PC-3 (cell line): ENCODE data around the gene TMEM259. TPM values are rescaled to one million over a fixed set of nuclear protein-coding genes. Genes with fewer than 3 reads are reported as not detected.

Experiments
- ATAC-seq: fragments of 200-7000 bp; cut with Tn5 transposase; 2 replicates; pipeline ENCODE4 v1.9.1; 2020; ENCODE audit warnings: mild to moderate bottlenecking, moderate library complexity
- BruUV-seq: library from RNA; stranded (reverse); fragments of 400-500 nt; replicated peaks from 2 replicates; lab custom pipeline; 2021; lab: Mats Ljungman, UMichigan
- CTCF ChIA-PET: fragments of 300-600 bp; sonication (Branson Sonifier 250); formaldehyde crosslinking; loops from one replicate; lab custom pipeline; 2022; ENCODE audit warnings: antibody characterized with exemption; lab: Charles Lee
- POLR2A ChIA-PET: fragments of 300-600 bp; sonication (Branson Sonifier 250); formaldehyde crosslinking; loops from one replicate; lab custom pipeline; 2022; ENCODE audit warnings: antibody characterized with exemption; ENCODE audit not compliant: unreplicated experiment; lab: Charles Lee
- DNase-seq: peaks from one replicate; pipeline ENCODE4 v3.0.0-alpha.2; 2015
- H2AFZ ChIP-seq: fragments of 300-600 bp; sonication (generic); 2 replicates; pipeline ENCODE4 v1.6.0; 2016; ENCODE audit warnings: antibody characterized with exemption, low read length
- H3F3A ChIP-seq: fragments of 300-600 bp; sonication (generic); one replicate; pipeline ENCODE4 v1.6.0; 2017; ENCODE audit warnings: antibody characterized with exemption, low read length, control low read depth, mild to moderate bottlenecking; ENCODE audit not compliant: unreplicated experiment
- H3K27ac ChIP-seq: fragments of 300-600 bp; sonication (generic); 2 replicates; pipeline ENCODE4 v1.5.1; 2016; ENCODE audit warnings: mild to moderate bottlenecking, low read length
- H3K27me3 ChIP-seq: fragments of 300-600 bp; sonication (generic); 2 replicates; pipeline ENCODE4 v1.6.1; 2016; ENCODE audit warnings: low read length, mixed read lengths
- H3K36me3 ChIP-seq: fragments of 300-600 bp; sonication (generic); 2 replicates; pipeline ENCODE4 v1.6.1; 2016; ENCODE audit warnings: low read depth, mixed run types, low read length, mixed read lengths
- H3K4me1 ChIP-seq: fragments of 300-600 bp; sonication (generic); 2 replicates; pipeline ENCODE4 v1.5.1; 2016; ENCODE audit warnings: low read length; ENCODE audit not compliant: insufficient read depth
- H3K4me2 ChIP-seq: fragments of 300-600 bp; sonication (generic); 2 replicates; pipeline ENCODE4 v1.6.0; 2016; ENCODE audit warnings: low read length
- H3K4me3 ChIP-seq: fragments of 300-600 bp; sonication (generic); 2 replicates; pipeline ENCODE4 v1.5.1; 2016; ENCODE audit warnings: mild to moderate bottlenecking, low read length, mixed read lengths
- H3K79me2 ChIP-seq: fragments of 300-600 bp; sonication (generic); 2 replicates; pipeline ENCODE4 v1.6.1; 2017; ENCODE audit warnings: low read length, mixed read lengths
- H3K9ac ChIP-seq: fragments of 300-600 bp; sonication (generic); 2 replicates; pipeline ENCODE4 v1.6.0; 2016; ENCODE audit warnings: mild to moderate bottlenecking, low read length
- H3K9me2 ChIP-seq: fragments of 300-600 bp; sonication (generic); replicated peaks from 2 replicates; pipeline ENCODE4 v1.6.1; 2016; ENCODE audit warnings: mixed run types, low read length, mixed read lengths
- H3K9me3 ChIP-seq: fragments of 300-600 bp; sonication (generic); 2 replicates; pipeline ENCODE4 v1.6.1; 2016; ENCODE audit warnings: low read length, mixed read lengths
- H4K20me1 ChIP-seq: fragments of 300-600 bp; sonication (generic); 2 replicates; pipeline ENCODE4 v1.6.1; 2016; ENCODE audit warnings: low read length, mixed read lengths
- EZH2 ChIP-seq: fragments of 300-600 bp; sonication (generic); IDR thresholded peaks from one replicate; pipeline ENCODE4 v1.6.1; 2017; ENCODE audit warnings: antibody characterized with exemption, mild to moderate bottlenecking, low read length; ENCODE audit not compliant: unreplicated experiment
- EZH2phosphoT487 ChIP-seq: fragments of 300-600 bp; sonication (generic); IDR thresholded peaks from 2 replicates; pipeline ENCODE4 v1.6.1; 2018; ENCODE audit warnings: mild to moderate bottlenecking, antibody characterized with exemption, low read length, borderline replicate concordance
- intact Hi-C: fragments of 100-400 bp; cut with micrococcal nuclease; formaldehyde crosslinking; loops from 2 replicates; pipeline ENCODE4 v1.9.0; 2023
- total RNA-seq: library from RNA; depleted of rRNA; stranded (reverse); fragments of >200 nt; gene quantifications from 2 replicates; pipeline ENCODE4 v1.2.3, GENCODE V29; 2014
- TF ChIP-seq, protein P1 (sequence below): fragments of 300-600 bp; sonication (generic); conservative IDR thresholded peaks from 2 replicates; pipeline ENCODE4 v1.5.1; 2017; ENCODE audit warnings: antibody characterized with exemption, low read depth, mild to moderate bottlenecking, low read length

The TMEM259 gene
- total RNA-seq, 1 experiment from 2014 or later, result 136 TPM

DNA sequence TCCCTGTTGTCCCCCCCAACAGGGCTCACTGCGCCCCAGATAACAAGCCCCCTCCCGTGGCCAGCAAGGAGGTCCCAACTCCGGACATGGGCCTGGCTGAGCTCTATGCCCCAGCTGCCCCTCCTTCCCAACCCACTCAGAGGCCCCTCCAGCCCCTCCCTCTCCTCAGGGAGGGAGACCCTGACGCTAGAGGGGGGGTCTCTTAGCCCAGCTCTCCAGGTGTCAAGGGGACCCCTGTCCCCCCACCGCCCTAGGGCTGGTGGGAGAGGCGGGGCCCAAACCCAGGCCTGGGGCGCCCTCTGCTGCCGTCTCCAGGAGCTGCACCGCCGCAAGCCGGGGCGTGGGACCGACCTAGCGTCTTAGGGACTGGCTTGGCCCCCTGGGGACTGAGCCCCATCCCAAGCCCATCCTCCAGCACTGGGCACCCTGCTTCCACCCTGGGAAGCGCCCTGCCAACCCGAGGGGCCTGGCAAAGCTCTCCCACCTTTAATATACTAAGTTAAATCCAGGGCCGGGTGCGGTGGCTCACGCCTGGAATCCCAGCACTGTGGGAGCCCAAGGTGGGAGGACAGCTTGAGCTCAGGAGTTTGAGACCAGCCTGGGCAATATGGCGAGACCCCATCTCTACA, 19.3 kb downstream of the TMEM259 start:
- H3K4me3 ChIP-seq, result no peak overlapping the region
- no peaks in the 10 kb centered on the region for H3K9me2 ChIP-seq
- H3K9ac ChIP-seq, result no peak overlapping the region
- no peaks in the 10 kb centered on the region for H3K9me3 ChIP-seq
- H3K79me2 ChIP-seq, result no peaks in the 10 kb centered on the region
- BruUV-seq, result no TSS peak
- H3K27me3 ChIP-seq, result no peaks in the 10 kb centered on the region
- ATAC-seq (peak; percentile 53), DNase-seq (peak; percentile 41)
- H4K20me1 ChIP-seq, result no peaks in the 10 kb centered on the region
- TF ChIP-seq, protein P1, sequence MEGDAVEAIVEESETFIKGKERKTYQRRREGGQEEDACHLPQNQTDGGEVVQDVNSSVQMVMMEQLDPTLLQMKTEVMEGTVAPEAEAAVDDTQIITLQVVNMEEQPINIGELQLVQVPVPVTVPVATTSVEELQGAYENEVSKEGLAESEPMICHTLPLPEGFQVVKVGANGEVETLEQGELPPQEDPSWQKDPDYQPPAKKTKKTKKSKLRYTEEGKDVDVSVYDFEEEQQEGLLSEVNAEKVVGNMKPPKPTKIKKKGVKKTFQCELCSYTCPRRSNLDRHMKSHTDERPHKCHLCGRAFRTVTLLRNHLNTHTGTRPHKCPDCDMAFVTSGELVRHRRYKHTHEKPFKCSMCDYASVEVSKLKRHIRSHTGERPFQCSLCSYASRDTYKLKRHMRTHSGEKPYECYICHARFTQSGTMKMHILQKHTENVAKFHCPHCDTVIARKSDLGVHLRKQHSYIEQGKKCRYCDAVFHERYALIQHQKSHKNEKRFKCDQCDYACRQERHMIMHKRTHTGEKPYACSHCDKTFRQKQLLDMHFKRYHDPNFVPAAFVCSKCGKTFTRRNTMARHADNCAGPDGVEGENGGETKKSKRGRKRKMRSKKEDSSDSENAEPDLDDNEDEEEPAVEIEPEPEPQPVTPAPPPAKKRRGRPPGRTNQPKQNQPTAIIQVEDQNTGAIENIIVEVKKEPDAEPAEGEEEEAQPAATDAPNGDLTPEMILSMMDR, result peak; percentile 84
- TF ChIP-seq EZH2phosphoT487, result no peak
- no peaks in the 10 kb centered on the region for H3F3A ChIP-seq
- peak overlapping the region; percentile 7; the same call in 1 of the 2 replicates for H3K4me2 ChIP-seq
- H3K4me1 ChIP-seq, result no peaks in the 10 kb centered on the region
- H2AFZ ChIP-seq, result no peak overlapping the region
- intact Hi-C loops, result no loop called here
- ChIA-PET CTCF (interaction anchor here (0.6 kb wide), 1 partner anchor 16 kb away, joined by 4 read pairs; no protein-coding TSS in a partner anchor), POLR2A (no interaction called here)
- no peaks in the 10 kb centered on the region for H3K36me3 ChIP-seq
- H3K27ac ChIP-seq, result no peak overlapping the region

DNA sequence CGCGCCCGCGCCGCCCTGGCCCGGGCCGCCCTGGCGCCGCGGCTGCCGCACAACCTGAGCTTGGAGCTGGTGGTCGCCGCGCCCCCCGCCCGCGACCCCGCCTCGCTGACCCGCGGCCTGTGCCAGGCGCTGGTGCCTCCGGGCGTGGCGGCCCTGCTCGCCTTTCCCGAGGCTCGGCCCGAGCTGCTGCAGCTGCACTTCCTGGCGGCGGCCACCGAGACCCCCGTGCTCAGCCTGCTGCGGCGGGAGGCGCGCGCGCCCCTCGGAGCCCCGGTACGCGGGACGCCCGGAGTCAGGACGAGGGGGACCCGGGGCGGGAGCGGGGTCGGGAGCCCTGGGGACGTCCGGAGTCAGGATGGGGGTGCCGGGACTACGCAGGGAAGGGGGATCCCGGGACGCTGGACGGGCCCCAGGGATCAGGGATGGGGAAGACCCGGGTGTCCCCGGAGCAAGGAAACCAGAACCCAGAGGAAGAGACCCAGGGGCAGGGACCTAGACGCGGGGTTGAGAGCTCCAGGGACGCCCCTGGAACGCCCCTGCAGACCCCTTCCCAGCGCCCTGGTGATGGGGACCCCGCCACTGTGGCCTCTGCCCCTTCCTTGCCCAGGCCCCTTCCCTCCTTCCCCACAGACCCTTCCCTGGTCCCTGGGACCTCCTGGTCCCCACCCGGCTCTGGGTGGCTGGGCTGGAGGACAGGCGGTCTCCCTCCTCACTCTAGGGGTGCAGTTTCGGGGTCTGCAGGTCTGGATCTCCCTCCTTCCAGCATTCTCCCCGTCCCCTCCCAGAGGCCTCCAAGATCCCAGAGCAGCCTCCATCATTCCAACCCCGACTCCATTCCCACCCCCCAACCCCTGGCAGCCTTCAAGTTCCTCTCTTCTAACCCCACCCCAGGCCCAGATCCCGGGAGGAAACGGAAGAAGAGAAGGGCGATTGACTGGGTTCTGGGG, 20.1 kb downstream of the TMEM259 start:
- Histone ChIP-seq H3K9me3 (no peaks in the 10 kb centered on the region), H3K4me2 (peak overlapping the region; percentile 7; the same call in 1 of the 2 replicates), H3K4me3 (no peak overlapping the region), H3K27me3 (no peaks in the 10 kb centered on the region; the same call in 1 of the 2 replicates), H3K9me2 (no peaks in the 10 kb centered on the region), H3K9ac (no peak overlapping the region), H2AFZ (no peak overlapping the region), H4K20me1 (no peaks in the 10 kb centered on the region), H3K27ac (no peak overlapping the region), H3K36me3 (no peaks in the 10 kb centered on the region), H3K79me2 (no peaks in the 10 kb centered on the region), H3K4me1 (peaks cover 8% of the 10 kb centered on the region), H3F3A (no peaks in the 10 kb centered on the region)
- ChIA-PET POLR2A (no interaction called here), CTCF (interaction anchor here (0.6 kb wide), 2 partner anchors 16 to 31 kb away, joined by 4 to 11 read pairs; no protein-coding TSS in a partner anchor)
- TF ChIP-seq, protein P1, result no peak
- TF ChIP-seq EZH2 (no peak), EZH2phosphoT487 (no peak)
- no TSS peak for BruUV-seq
- intact Hi-C loops, result no loop called here
- no peak for ATAC-seq
- no peak for DNase-seq
